OCI-LY1 (cell line): Measurements from ENCODE around the gene DNMBP.

ENCODE experiments used
- H2AFZ ChIP-seq: fragments of 200-600 bp; sonication (generic), shearing (Covaris generic); 2 replicates; pipeline ENCODE4 v1.6.0; 2014; ENCODE audit warnings: antibody characterized with exemption, mild to moderate bottlenecking, low read length
- H3F3A ChIP-seq: fragments of 200-600 bp; sonication (generic), shearing (Covaris generic); 2 replicates; pipeline ENCODE4 v1.6.0; 2014; ENCODE audit warnings: mild to moderate bottlenecking, antibody characterized with exemption, low read length, moderate library complexity; ENCODE audit not compliant: insufficient read depth
- H3K27ac ChIP-seq: fragments of 200-600 bp; sonication (generic); 2 replicates; pipeline ENCODE4 v1.5.1; 2014; ENCODE audit warnings: low read length, mixed run types, mild to moderate bottlenecking, low read depth; ENCODE audit not compliant: poor library complexity, severe bottlenecking
- H3K27me3 ChIP-seq: fragments of 200-600 bp; sonication (generic); 2 replicates; pipeline ENCODE4 v1.6.0; 2014; ENCODE audit warnings: antibody characterized with exemption, mild to moderate bottlenecking, low read length, moderate library complexity; ENCODE audit not compliant: insufficient read depth
- H3K36me3 ChIP-seq: fragments of 200-600 bp; sonication (generic); 2 replicates; pipeline ENCODE4 v1.6.1; 2014; ENCODE audit warnings: mild to moderate bottlenecking, antibody characterized with exemption, low read length, moderate library complexity, mixed read lengths; ENCODE audit not compliant: insufficient read depth
- H3K4me1 ChIP-seq: fragments of 200-600 bp; sonication (generic); 2 replicates; pipeline ENCODE4 v1.5.1; 2014; ENCODE audit warnings: mild to moderate bottlenecking, low read length, moderate library complexity; ENCODE audit not compliant: insufficient read depth, severe bottlenecking
- H3K4me2 ChIP-seq: fragments of 200-600 bp; sonication (generic), shearing (Covaris generic); 2 replicates; pipeline ENCODE4 v1.6.1; 2014; ENCODE audit warnings: low read length
- H3K4me3 ChIP-seq: fragments of 200-600 bp; sonication (generic); 2 replicates; pipeline ENCODE4 v1.5.1; 2014; ENCODE audit warnings: low read length, low read depth, mild to moderate bottlenecking, mixed read lengths; ENCODE audit not compliant: poor library complexity, severe bottlenecking
- H3K79me2 ChIP-seq: fragments of 200-600 bp; shearing (Covaris generic); 2 replicates; pipeline ENCODE4 v1.6.1; 2016; ENCODE audit warnings: mixed run types, low read length, mixed read lengths; ENCODE audit not compliant: insufficient read depth
- H3K9ac ChIP-seq: fragments of 200-600 bp; sonication (generic), shearing (Covaris generic); 2 replicates; pipeline ENCODE4 v1.6.1; 2014; ENCODE audit warnings: mild to moderate bottlenecking, low read length, mixed read lengths
- H3K9me2 ChIP-seq: fragments of 200-600 bp; sonication (generic), shearing (Covaris generic); 2 replicates; pipeline ENCODE4 v1.6.1; 2014; ENCODE audit warnings: low read depth, mild to moderate bottlenecking, low read length, mixed read lengths
- H3K9me3 ChIP-seq: fragments of 200-600 bp; shearing (Covaris generic); 2 replicates; pipeline ENCODE4 v1.6.1; 2014; ENCODE audit warnings: low read length, mixed read lengths
- H4K20me1 ChIP-seq: fragments of 200-600 bp; sonication (generic), shearing (Covaris generic); 2 replicates; pipeline ENCODE4 v1.6.0; 2016; ENCODE audit warnings: mild to moderate bottlenecking, low read length; ENCODE audit not compliant: insufficient read depth
- EZH2 ChIP-seq: fragments of 200-600 bp; sonication (generic), shearing (Covaris generic); IDR thresholded peaks from 2 replicates; pipeline ENCODE4 v1.8.0; 2017; ENCODE audit warnings: borderline replicate concordance, mixed run types, mild to moderate bottlenecking, antibody characterized with exemption, low read length, moderate library complexity, mixed read lengths
- TF ChIP-seq, protein P1 (sequence below): fragments of 200-600 bp; sonication (generic), shearing (Covaris generic); IDR thresholded peaks from 2 replicates; pipeline ENCODE4 v1.5.1; 2017; ENCODE audit warnings: mild to moderate bottlenecking, antibody characterized with exemption, low read length, moderate library complexity, mixed read lengths

DNMBP gene

DNA sequence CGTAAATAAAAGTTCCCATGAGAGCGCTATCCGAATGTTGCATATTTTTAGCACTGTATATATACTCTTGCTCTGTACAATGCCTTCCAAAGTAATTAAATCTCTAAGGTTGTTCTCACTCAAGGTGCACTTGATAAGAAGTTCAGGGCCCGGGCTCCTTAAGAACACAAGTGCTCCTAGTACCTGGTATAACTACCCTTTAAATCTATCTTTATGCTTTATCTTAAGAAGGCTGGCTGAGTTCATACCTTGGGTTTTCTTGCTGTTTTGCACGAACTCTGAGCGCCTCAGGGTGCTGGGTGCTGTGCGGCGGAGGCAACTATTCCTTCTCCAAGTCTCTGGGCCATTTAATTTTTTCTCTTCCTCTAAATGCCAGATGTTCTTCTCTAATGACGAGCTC, 80.4 kb downstream of the DNMBP start:
- Histone ChIP-seq H3K9me2 (no peaks in the 10 kb centered on the region), H3K79me2 (no peaks in the 10 kb centered on the region), H3K27ac (no peak overlapping the region), H3K36me3 (peaks cover 5% of the 10 kb centered on the region; the same call in 1 of the 2 replicates), H4K20me1 (no peaks in the 10 kb centered on the region), H2AFZ (no peak overlapping the region), H3K9ac (no peak overlapping the region), H3K4me1 (no peaks in the 10 kb centered on the region), H3K4me2 (no peak overlapping the region), H3K9me3 (no peaks in the 10 kb centered on the region), H3K4me3 (no peak overlapping the region), H3K27me3 (no peaks in the 10 kb centered on the region), H3F3A (no peaks in the 10 kb centered on the region)
- TF ChIP-seq, protein P1, sequence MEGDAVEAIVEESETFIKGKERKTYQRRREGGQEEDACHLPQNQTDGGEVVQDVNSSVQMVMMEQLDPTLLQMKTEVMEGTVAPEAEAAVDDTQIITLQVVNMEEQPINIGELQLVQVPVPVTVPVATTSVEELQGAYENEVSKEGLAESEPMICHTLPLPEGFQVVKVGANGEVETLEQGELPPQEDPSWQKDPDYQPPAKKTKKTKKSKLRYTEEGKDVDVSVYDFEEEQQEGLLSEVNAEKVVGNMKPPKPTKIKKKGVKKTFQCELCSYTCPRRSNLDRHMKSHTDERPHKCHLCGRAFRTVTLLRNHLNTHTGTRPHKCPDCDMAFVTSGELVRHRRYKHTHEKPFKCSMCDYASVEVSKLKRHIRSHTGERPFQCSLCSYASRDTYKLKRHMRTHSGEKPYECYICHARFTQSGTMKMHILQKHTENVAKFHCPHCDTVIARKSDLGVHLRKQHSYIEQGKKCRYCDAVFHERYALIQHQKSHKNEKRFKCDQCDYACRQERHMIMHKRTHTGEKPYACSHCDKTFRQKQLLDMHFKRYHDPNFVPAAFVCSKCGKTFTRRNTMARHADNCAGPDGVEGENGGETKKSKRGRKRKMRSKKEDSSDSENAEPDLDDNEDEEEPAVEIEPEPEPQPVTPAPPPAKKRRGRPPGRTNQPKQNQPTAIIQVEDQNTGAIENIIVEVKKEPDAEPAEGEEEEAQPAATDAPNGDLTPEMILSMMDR, result no peak
- TF ChIP-seq EZH2, result no peak

DNA sequence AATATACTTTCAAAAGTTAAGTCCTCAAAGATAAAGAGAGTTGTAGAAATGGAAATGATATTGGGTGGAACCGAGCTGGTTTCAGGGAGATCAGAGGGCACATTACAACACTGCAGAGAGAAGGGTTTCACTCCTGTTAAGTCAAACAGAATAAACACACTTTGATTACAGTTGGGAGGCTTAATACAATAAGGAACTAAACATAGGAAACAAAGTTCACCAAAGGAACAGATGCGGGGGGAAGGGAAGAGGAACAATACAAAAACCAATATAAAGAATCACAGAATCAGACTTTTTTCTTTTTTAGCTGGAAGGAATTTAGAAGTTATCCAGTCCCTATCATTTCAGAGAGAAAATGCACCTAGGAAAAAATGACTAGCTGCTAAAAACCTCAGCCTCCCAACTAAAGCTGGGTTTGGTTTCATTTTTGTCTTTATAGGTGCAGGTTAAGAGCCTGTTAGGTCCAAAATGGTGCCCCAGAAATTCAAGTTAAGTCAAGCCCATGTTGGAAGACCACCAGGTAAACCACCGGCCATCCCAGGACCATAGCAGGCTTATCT, 81.9 kb downstream of the DNMBP start:
- Histone ChIP-seq H2AFZ (no peak overlapping the region), H3K9me3 (no peaks in the 10 kb centered on the region), H3K4me2 (no peak overlapping the region), H3F3A (no peaks in the 10 kb centered on the region), H4K20me1 (no peaks in the 10 kb centered on the region), H3K36me3 (peaks cover 5% of the 10 kb centered on the region; the same call in 1 of the 2 replicates), H3K9ac (no peak overlapping the region), H3K9me2 (no peaks in the 10 kb centered on the region), H3K4me1 (no peaks in the 10 kb centered on the region), H3K79me2 (no peaks in the 10 kb centered on the region), H3K27ac (no peak overlapping the region), H3K4me3 (no peak overlapping the region), H3K27me3 (no peaks in the 10 kb centered on the region)
- TF ChIP-seq, protein P1, result no peak
- no peak for TF ChIP-seq EZH2

DNA sequence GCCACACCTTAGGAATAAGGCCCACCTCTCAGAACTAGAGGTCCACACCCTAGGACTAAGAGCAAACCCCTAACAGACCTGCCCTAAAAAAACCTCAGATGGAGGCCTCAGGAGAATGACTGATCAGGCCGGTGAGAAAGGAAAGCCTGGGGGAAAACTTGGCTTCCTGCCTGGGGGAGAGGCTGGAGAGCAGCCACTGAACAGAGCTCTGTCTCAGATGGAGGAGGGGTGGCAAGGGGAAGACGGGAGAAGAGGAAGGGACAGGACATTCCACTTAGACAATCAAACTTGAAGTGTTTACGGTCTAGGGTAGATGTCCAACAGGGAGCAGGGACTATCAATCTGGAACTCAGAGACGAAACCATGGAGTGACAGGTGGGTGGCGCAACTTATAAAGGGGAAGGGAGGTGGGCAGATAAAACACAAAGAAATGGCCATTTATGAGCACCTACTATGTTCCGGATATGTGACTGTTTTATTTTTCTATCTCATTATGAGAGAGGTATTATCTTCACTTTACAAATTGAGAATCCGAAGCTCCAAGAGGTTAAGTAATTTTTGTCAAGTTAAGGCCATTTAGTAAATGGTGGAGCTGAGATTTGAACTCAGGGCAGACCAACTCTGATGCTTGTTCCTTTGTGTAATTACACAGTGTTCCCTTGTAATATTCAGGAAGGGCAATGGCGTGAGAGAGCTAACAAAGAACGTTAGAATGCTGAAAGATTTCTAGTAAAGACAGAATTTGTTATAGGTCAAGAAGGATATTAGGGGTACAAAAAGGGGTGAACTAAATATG, 82.6 kb downstream of the DNMBP start:
- no peaks in the 10 kb centered on the region for H3K27me3 ChIP-seq
- H4K20me1 ChIP-seq, result no peaks in the 10 kb centered on the region
- no peak overlapping the region for H2AFZ ChIP-seq
- H3K36me3 ChIP-seq, result peaks cover 5% of the 10 kb centered on the region; the same call in 1 of the 2 replicates
- no peak for TF ChIP-seq EZH2
- TF ChIP-seq, protein P1, result no peak
- H3K4me2 ChIP-seq, result no peak overlapping the region
- H3K4me1 ChIP-seq, result no peaks in the 10 kb centered on the region
- H3K9me2 ChIP-seq, result no peaks in the 10 kb centered on the region
- H3K79me2 ChIP-seq, result no peaks in the 10 kb centered on the region
- no peak overlapping the region for H3K9ac ChIP-seq
- H3K27ac ChIP-seq, result no peak overlapping the region
- no peaks in the 10 kb centered on the region for H3K9me3 ChIP-seq
- no peak overlapping the region for H3K4me3 ChIP-seq
- H3F3A ChIP-seq, result no peaks in the 10 kb centered on the region
